HEK293 (cell line): ENCODE results near the gene MRAP2.

ENCODE experiments used
- CTCF ChIA-PET: fragments of 350-600 bp; formaldehyde crosslinking; extraction: SDS; loops from one replicate; lab custom pipeline; 2021; ENCODE audit warnings: antibody characterized with exemption; lab: Yijun Ruan, JAX
- POLR2A ChIA-PET: fragments of 300-600 bp; formaldehyde crosslinking; extraction: SDS; loops from one replicate; lab custom pipeline; 2020; ENCODE audit warnings: antibody characterized with exemption, inconsistent platforms; lab: Yijun Ruan, JAX
- H3K27ac ChIP-seq: fragments of 200-500 bp; sonication (Bioruptor generic); 2 replicates; pipeline ENCODE4 v1.5.1; 2014; ENCODE audit warnings: low read depth, low read length, control low read depth, inconsistent platforms; ENCODE audit errors: extremely low read depth
- H3K36me3 ChIP-seq, 2 experiments: fragments of 200-500 bp in 1 of 2; sonication (Bioruptor generic) in 1 of 2; 1 replicate in 1 of 2; 2 replicates in 1 of 2; pipeline ENCODE4 v1.5.1; 2014 to 2017; ENCODE audit warnings: inconsistent platforms in 2 of 2, low read length in 2 of 2; ENCODE audit not compliant: control insufficient read depth in 2 of 2, insufficient read depth in 1 of 2
- H3K4me1 ChIP-seq: fragments of 200-500 bp; sonication (Bioruptor generic); 2 replicates; pipeline ENCODE4 v1.5.1; 2014; ENCODE audit warnings: mild to moderate bottlenecking, low read length, inconsistent platforms; ENCODE audit not compliant: control insufficient read depth, insufficient read depth
- H3K4me3 ChIP-seq: 2 replicates; pipeline ENCODE4 v1.5.1; 2011; ENCODE audit warnings: low read depth, mild to moderate bottlenecking, control low read depth, low read length, moderate library complexity
- H3K9me3 ChIP-seq: fragments of 200-500 bp; sonication (Bioruptor generic); 2 replicates; pipeline ENCODE4 v1.5.1; 2014; ENCODE audit warnings: low read depth, low read length, inconsistent platforms; ENCODE audit not compliant: control insufficient read depth, insufficient read depth
- ELK4 ChIP-seq: IDR thresholded peaks from 2 replicates; pipeline ENCODE4 v1.6.1; 2011; ENCODE audit warnings: mild to moderate bottlenecking, low read depth, low read length, borderline replicate concordance
- HIC1 ChIP-seq: fragments of 450-650 bp; formaldehyde crosslinking; IDR thresholded peaks from 2 replicates; pipeline ENCODE4 v1.5.1; 2016; ENCODE audit warnings: missing biosample characterization, missing genetic modification characterization
- SALL2 ChIP-seq: fragments of 450-650 bp; formaldehyde crosslinking; IDR thresholded peaks from 2 replicates; pipeline ENCODE4 v1.5.0; 2017; ENCODE audit warnings: missing biosample characterization, mild to moderate bottlenecking, missing genetic modification characterization, borderline replicate concordance
- YY2 ChIP-seq: fragments of 450-650 bp; formaldehyde crosslinking; IDR thresholded peaks from 2 replicates; pipeline ENCODE4 v1.5.1; 2016; ENCODE audit warnings: missing biosample characterization, missing genetic modification characterization
- ZBTB6 ChIP-seq: fragments of 450-650 bp; formaldehyde crosslinking; IDR thresholded peaks from 2 replicates; pipeline ENCODE4 v1.5.1; 2017; ENCODE audit warnings: missing biosample characterization, missing genetic modification characterization
- ZBTB8A ChIP-seq: fragments of 450-650 bp; formaldehyde crosslinking; IDR thresholded peaks from 2 replicates; pipeline ENCODE4 v1.5.1; 2016; ENCODE audit warnings: missing biosample characterization, missing genetic modification characterization
- ZFHX2 ChIP-seq: fragments of 450-650 bp; formaldehyde crosslinking; conservative IDR thresholded peaks from 2 replicates; pipeline ENCODE4 v1.5.1; 2016; ENCODE audit warnings: missing biosample characterization, missing genetic modification characterization
- ZNF138 ChIP-seq: fragments of 450-650 bp; formaldehyde crosslinking; IDR thresholded peaks from 2 replicates; pipeline ENCODE4 v1.5.1; 2016; ENCODE audit warnings: missing biosample characterization, missing genetic modification characterization, borderline replicate concordance
- ZNF157 ChIP-seq: fragments of 450-650 bp; formaldehyde crosslinking; IDR thresholded peaks from 2 replicates; pipeline ENCODE4 v1.5.1; 2016; ENCODE audit warnings: missing biosample characterization, missing genetic modification characterization
- ZNF19 ChIP-seq: fragments of 450-650 bp; formaldehyde crosslinking; IDR thresholded peaks from 2 replicates; pipeline ENCODE4; 2016; ENCODE audit warnings: missing biosample characterization, missing genetic modification characterization, low read depth
- ZNF324 ChIP-seq: fragments of 450-650 bp; formaldehyde crosslinking; IDR thresholded peaks from 2 replicates; pipeline ENCODE4 v1.5.1; 2016; ENCODE audit warnings: missing biosample characterization, missing genetic modification characterization
- ZNF335 ChIP-seq: fragments of 450-650 bp; formaldehyde crosslinking; conservative IDR thresholded peaks from 2 replicates; pipeline ENCODE4 v1.5.1; 2016; ENCODE audit warnings: missing biosample characterization, missing genetic modification characterization
- ZNF394 ChIP-seq: fragments of 450-650 bp; formaldehyde crosslinking; IDR thresholded peaks from 2 replicates; pipeline ENCODE4 v1.5.1; 2016; ENCODE audit warnings: missing biosample characterization, missing genetic modification characterization, mild to moderate bottlenecking, moderate library complexity, borderline replicate concordance
- ZNF623 ChIP-seq: fragments of 450-650 bp; formaldehyde crosslinking; IDR thresholded peaks from 2 replicates; pipeline ENCODE4 v1.5.1; 2016; ENCODE audit warnings: missing biosample characterization, missing genetic modification characterization
- ZNF639 ChIP-seq: fragments of 450-650 bp; formaldehyde crosslinking; IDR thresholded peaks from 2 replicates; pipeline ENCODE4 v1.5.1; 2016; ENCODE audit warnings: missing biosample characterization, missing genetic modification characterization
- ZNF777 ChIP-seq: fragments of 450-650 bp; formaldehyde crosslinking; IDR thresholded peaks from 2 replicates; pipeline ENCODE4 v1.5.1; 2017; ENCODE audit warnings: missing biosample characterization, missing genetic modification characterization, borderline replicate concordance
- ZSCAN18 ChIP-seq: fragments of 450-650 bp; formaldehyde crosslinking; IDR thresholded peaks from 2 replicates; pipeline ENCODE4 v1.5.1; 2016; ENCODE audit warnings: missing biosample characterization, missing genetic modification characterization
- TF ChIP-seq, protein P1 (sequence below): fragments of 450-650 bp; formaldehyde crosslinking; IDR thresholded peaks from 2 replicates; pipeline ENCODE4 v1.5.1; 2016; ENCODE audit warnings: missing biosample characterization, missing genetic modification characterization, borderline replicate concordance
- TF ChIP-seq, protein P2 (sequence below): fragments of 450-650 bp; formaldehyde crosslinking; IDR thresholded peaks from 2 replicates; pipeline ENCODE4 v1.5.1; 2016; ENCODE audit warnings: missing biosample characterization, missing genetic modification characterization

MRAP2 gene

DNA sequence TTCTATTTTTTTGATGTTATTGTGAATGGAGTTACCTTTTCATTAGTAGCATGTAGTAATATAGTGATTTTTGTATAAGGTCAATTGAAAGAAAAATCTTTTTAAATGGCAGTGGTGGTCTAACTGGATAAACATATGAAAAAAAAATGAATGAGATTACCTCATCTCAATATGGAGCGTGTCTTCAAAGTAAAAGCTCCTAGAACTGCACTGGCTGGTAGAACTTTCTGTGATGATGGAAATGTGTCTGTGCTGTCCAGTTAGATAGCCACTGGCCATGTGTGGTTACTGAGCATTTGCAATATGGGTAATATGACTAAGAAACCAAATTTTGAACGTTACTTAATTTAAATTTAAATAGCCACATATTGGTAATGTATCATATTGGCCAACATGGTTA is 44.1 kb downstream of the MRAP2 start:
- H3K9me3 ChIP-seq: no peaks in the 10 kb centered on the region
- CTCF ChIA-PET: no interaction called here
- no peak overlapping the region for H3K4me3 ChIP-seq
- TF ChIP-seq SALL2 (tag by site-specific recombination) (no peak), ELK4 (no peak), HIC1 (tag by site-specific recombination) (no peak)
- TF ChIP-seq, all 188 proteins: peak for 0
- Histone ChIP-seq H3K27ac (no peak overlapping the region), H3K36me3 (no peaks in the 10 kb centered on the region), H3K4me1 (no peaks in the 10 kb centered on the region)
- POLR2A ChIA-PET: no interaction called here

GRCh38 chr6:84078335-84078734 is 44.8 kb downstream of the MRAP2 start:
- Histone ChIP-seq H3K4me1 (no peaks in the 10 kb centered on the region), H3K4me3 (no peak overlapping the region), H3K9me3 (no peaks in the 10 kb centered on the region), H3K27ac (no peak overlapping the region), H3K36me3 (no peaks in the 10 kb centered on the region)
- ChIA-PET CTCF (interaction anchor here (0.7 kb wide), 1 partner anchor 144 kb away, joined by 3 read pairs; no protein-coding TSS in a partner anchor), POLR2A (no interaction called here)
- TF ChIP-seq YY2 (tag by site-specific recombination) (no peak), ZNF138 (no peak), ZNF777 (tag by site-specific recombination) (no peak), ZFHX2 (tag by site-specific recombination) (no peak), ZBTB6 (tag by site-specific recombination) (no peak), ZNF324 (tag by site-specific recombination) (no peak)
- TF ChIP-seq, protein P1, sequence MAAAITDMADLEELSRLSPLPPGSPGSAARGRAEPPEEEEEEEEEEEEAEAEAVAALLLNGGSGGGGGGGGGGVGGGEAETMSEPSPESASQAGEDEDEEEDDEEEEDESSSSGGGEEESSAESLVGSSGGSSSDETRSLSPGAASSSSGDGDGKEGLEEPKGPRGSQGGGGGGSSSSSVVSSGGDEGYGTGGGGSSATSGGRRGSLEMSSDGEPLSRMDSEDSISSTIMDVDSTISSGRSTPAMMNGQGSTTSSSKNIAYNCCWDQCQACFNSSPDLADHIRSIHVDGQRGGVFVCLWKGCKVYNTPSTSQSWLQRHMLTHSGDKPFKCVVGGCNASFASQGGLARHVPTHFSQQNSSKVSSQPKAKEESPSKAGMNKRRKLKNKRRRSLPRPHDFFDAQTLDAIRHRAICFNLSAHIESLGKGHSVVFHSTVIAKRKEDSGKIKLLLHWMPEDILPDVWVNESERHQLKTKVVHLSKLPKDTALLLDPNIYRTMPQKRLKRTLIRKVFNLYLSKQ (tag by site-specific recombination): no peak
- TF ChIP-seq, protein P2, sequence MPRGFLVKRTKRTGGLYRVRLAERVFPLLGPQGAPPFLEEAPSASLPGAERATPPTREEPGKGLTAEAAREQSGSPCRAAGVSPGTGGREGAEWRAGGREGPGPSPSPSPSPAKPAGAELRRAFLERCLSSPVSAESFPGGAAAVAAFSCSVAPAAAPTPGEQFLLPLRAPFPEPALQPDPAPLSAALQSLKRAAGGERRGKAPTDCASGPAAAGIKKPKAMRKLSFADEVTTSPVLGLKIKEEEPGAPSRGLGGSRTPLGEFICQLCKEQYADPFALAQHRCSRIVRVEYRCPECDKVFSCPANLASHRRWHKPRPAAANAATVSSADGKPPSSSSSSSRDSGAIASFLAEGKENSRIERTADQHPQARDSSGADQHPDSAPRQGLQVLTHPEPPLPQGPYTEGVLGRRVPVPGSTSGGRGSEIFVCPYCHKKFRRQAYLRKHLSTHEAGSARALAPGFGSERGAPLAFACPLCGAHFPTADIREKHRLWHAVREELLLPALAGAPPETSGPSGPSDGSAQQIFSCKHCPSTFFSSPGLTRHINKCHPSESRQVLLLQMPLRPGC: no peak

DNA sequence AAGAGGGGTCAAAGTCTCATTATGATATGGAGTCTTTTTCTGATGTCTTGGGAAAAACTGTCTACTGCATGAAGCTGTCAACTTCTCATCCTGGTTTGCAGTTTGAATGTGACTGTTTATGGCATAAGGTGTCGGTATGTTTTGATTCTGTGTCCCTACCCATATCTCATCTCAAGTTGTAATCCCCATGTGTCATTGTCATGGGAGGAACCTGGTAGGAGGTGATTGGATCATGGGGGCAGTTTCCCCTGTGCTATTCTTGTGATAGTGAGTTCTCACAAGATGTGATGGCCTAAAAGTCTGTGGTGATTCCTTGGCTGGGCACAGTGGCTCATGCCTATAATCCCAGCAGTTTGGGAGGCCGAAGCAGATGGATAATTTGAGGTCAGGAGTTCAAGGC is 47.6 kb downstream of the MRAP2 start:
- Histone ChIP-seq H3K27ac (no peak overlapping the region), H3K4me3 (no peak overlapping the region), H3K4me1 (no peaks in the 10 kb centered on the region), H3K36me3 (no peaks in the 10 kb centered on the region), H3K9me3 (no peaks in the 10 kb centered on the region)
- ChIA-PET POLR2A (no interaction called here), CTCF (no interaction called here)
- TF ChIP-seq ZNF19 (tag by site-specific recombination) (no peak), ELK4 (no peak), ZNF623 (tag by site-specific recombination) (no peak), ZNF335 (no peak), ZNF394 (no peak), ZNF639 (tag by site-specific recombination) (no peak), ZBTB8A (no peak), ZNF157 (tag by site-specific recombination) (no peak), ZSCAN18 (tag by site-specific recombination) (no peak)
